Frontal cortex (tissue), 4 donors: ENCODE results near the gene SPRR2E. TPM values are rescaled to one million over a fixed set of nuclear protein-coding genes. Genes with fewer than 3 reads are reported as not detected.
"Not testable (repeated sequence)": the region's sequence is repeated elsewhere in the genome, so short reads cannot be mapped to it uniquely, and the experiment has no call there.

Source experiments
- DNase-seq, 2 donors: peaks; one replicate each; pipeline ENCODE4 v3.0.0; 2012; ENCODE audit warnings: low spot score in 2 of 2
- FAIRE-seq: peaks from 2 replicates; lab custom pipeline; 2012; peaks lifted over from hg19 to GRCh38; lab: Jason Lieb, UNC
- small RNA-seq: library from RNA; depleted of rRNA; stranded (forward); fragments of <200 nt; gene quantifications from one replicate; pipeline ENCODE3, GENCODE V24; 2014
- total RNA-seq: library from RNA; depleted of rRNA; stranded (reverse); fragments of >200 nt; gene quantifications from one replicate; pipeline ENCODE4 v1.2.3, GENCODE V29; 2014
- donor health status: control.
- donor health status: control.
- donor health status: control.

Gene SPRR2E
- total RNA-seq, 1 donor from 2014 or later, result not detected

DNA sequence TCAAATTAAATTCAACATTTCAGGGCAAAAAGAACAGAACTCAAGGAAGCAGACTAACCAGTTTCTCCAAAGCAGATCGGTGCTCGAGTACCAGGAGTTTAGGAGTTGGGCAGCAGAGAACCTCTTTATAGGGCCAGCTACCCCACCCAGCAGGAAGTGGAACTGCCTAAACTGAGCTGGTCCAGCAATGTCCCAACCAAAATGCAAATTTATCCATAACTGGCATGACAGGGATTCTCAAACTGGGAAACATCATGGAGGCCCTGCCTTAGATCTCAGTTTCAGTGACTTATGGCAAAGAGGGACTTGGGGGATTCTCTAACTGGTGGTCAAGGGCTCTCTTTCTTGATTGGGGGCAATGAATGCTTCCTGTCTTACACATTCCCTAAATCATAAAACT, 22.8 kb downstream of the SPRR2E start, which contains the start of gene SPRR2B:
TSS of gene SPRR2B (minus strand) at position 101 of the 400 bp plus-strand sequence. CDS start 772 bp downstream, outside the sequence.
- FAIRE-seq, result no peak
- DNase-seq, result no peak

GRCh38 chr1:153070243-153070642, 24.1 kb downstream of the SPRR2E start:
- FAIRE-seq (no peak), DNase-seq (no peak)

- DNase-seq, result no peak
These were observed 35.2 kb downstream of the SPRR2E start for GRCh38 chr1:153058826-153059784.

DNA sequence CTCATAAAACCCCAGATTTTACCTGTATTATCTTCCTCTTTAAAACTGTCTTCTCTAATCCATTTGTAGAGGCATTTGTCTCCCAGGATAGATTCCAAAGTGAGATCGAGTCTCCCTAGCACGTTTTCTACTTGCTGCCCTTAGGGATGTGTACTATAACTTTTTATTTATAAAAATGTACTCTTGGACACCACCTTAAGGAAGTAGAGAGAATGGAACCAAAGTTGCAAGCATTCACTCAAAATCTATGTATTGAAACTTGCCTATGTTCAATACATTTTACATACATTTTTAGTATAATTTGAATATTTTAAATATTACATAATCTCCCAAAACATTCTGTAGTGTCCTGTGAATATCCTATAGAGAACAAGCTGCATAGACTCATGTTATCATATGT, 36.2 kb downstream of the SPRR2E start:
- no peak for FAIRE-seq
- DNase-seq, result no peak

More at GRCh38 chr1:153058826-153059784, 35.2 kb downstream of the SPRR2E start:
- FAIRE-seq, result no peak

- DNase-seq (no peak), FAIRE-seq (no peak)
These were observed 37.0 kb downstream of the SPRR2E start, which contains the start of gene SPRR2A for GRCh38 chr1:153057375-153057774. Gene SPRR2A (minus strand): TSS chr1:153057512. CDS start chr1:153056735, 777 bp downstream.

- not testable (repeated sequence) for DNase-seq, FAIRE-seq
These were observed 38.2 kb downstream of the SPRR2E start for GRCh38 chr1:153056111-153056510.

DNA sequence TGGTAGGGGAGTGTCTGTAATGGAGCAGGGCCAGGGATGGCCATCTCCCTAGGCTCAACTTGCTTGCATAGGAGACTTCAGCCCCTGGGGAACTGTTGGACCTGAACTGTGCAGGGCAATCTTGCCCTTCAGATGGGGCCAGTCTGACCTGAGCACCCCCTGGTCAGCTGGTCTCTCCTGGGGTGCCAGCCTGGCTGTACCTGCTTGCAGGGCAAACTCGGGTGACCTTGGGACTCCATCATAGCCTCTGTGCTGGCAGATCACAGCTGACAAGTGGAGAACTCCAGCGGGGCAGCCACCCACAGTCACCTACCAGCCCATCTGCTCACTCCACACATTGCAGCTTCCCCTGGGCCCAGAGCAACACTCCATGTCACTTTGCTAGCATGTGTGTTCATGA, 45.1 kb downstream of the SPRR2E start:
- FAIRE-seq, result no peak
- DNase-seq, result no peak

Small RNAs within 50 kb of the gene (small RNA-seq; reads per million reads assigned to genes)
- gene SPRR2C, result not detected

Other genes with a start within 250 kb of the SPRR2E start
- gene LCE7A, start 234.5 kb downstream of the SPRR2E start, total RNA-seq, result not detected
- gene SMCP, start 216.2 kb downstream of the SPRR2E start, total RNA-seq, result not detected
- gene IVL, start 186.0 kb downstream of the SPRR2E start, total RNA-seq, result not detected
- gene SPRR5, start 147.3 kb downstream of the SPRR2E start, total RNA-seq, result not detected
- gene SPRR4, start 123.9 kb downstream of the SPRR2E start, total RNA-seq, result not detected
- not detected for gene SPRR1A, start 110.4 kb downstream of the SPRR2E start, total RNA-seq
- gene SPRR3, start 92.8 kb downstream of the SPRR2E start, total RNA-seq, result not detected
- not detected for gene SPRR1B, start 63.3 kb downstream of the SPRR2E start, total RNA-seq
- not detected for gene SPRR2D, start 53.4 kb downstream of the SPRR2E start, total RNA-seq
- gene SPRR2A, start 37.0 kb downstream of the SPRR2E start, total RNA-seq, result not detected
- not detected for gene SPRR2B, start 22.9 kb downstream of the SPRR2E start, total RNA-seq
- not detected for gene SPRR2F, start 19.0 kb upstream of the SPRR2E start, total RNA-seq
- gene SPRR2G, start 56.4 kb upstream of the SPRR2E start, total RNA-seq, result not detected
- not detected for gene LELP1, start 108.9 kb upstream of the SPRR2E start, total RNA-seq
- gene PRR9, start 123.1 kb upstream of the SPRR2E start, total RNA-seq, result not detected
- not detected for gene LORICRIN, start 165.2 kb upstream of the SPRR2E start, total RNA-seq
- gene PGLYRP3, start 218.4 kb upstream of the SPRR2E start, total RNA-seq, result not detected